PC-3 (cell line): ENCODE measurements around the gene TGM2. TPM values are rescaled to one million over a fixed set of nuclear protein-coding genes. Genes with fewer than 3 reads are reported as not detected.
A peak's percentile ranks its signal among the peaks of the same experiment; 100 is the strongest.

Source experiments
- ATAC-seq: fragments of 200-7000 bp; cut with Tn5 transposase; 2 replicates; pipeline ENCODE4 v1.9.1; 2020; ENCODE audit warnings: mild to moderate bottlenecking, moderate library complexity
- BruUV-seq: library from RNA; stranded (reverse); fragments of 400-500 nt; replicated peaks from 2 replicates; lab custom pipeline; 2021; lab: Mats Ljungman, UMichigan
- CTCF ChIA-PET: fragments of 300-600 bp; sonication (Branson Sonifier 250); formaldehyde crosslinking; loops from one replicate; lab custom pipeline; 2022; ENCODE audit warnings: antibody characterized with exemption; lab: Charles Lee
- POLR2A ChIA-PET: fragments of 300-600 bp; sonication (Branson Sonifier 250); formaldehyde crosslinking; loops from one replicate; lab custom pipeline; 2022; ENCODE audit warnings: antibody characterized with exemption; ENCODE audit not compliant: unreplicated experiment; lab: Charles Lee
- DNase-seq: peaks from one replicate; pipeline ENCODE4 v3.0.0-alpha.2; 2015
- H2AFZ ChIP-seq: fragments of 300-600 bp; sonication (generic); 2 replicates; pipeline ENCODE4 v1.6.0; 2016; ENCODE audit warnings: antibody characterized with exemption, low read length
- H3F3A ChIP-seq: fragments of 300-600 bp; sonication (generic); one replicate; pipeline ENCODE4 v1.6.0; 2017; ENCODE audit warnings: antibody characterized with exemption, low read length, control low read depth, mild to moderate bottlenecking; ENCODE audit not compliant: unreplicated experiment
- H3K27ac ChIP-seq: fragments of 300-600 bp; sonication (generic); 2 replicates; pipeline ENCODE4 v1.5.1; 2016; ENCODE audit warnings: mild to moderate bottlenecking, low read length
- H3K27me3 ChIP-seq: fragments of 300-600 bp; sonication (generic); 2 replicates; pipeline ENCODE4 v1.6.1; 2016; ENCODE audit warnings: low read length, mixed read lengths
- H3K36me3 ChIP-seq: fragments of 300-600 bp; sonication (generic); 2 replicates; pipeline ENCODE4 v1.6.1; 2016; ENCODE audit warnings: low read depth, mixed run types, low read length, mixed read lengths
- H3K4me1 ChIP-seq: fragments of 300-600 bp; sonication (generic); 2 replicates; pipeline ENCODE4 v1.5.1; 2016; ENCODE audit warnings: low read length; ENCODE audit not compliant: insufficient read depth
- H3K4me2 ChIP-seq: fragments of 300-600 bp; sonication (generic); 2 replicates; pipeline ENCODE4 v1.6.0; 2016; ENCODE audit warnings: low read length
- H3K4me3 ChIP-seq: fragments of 300-600 bp; sonication (generic); 2 replicates; pipeline ENCODE4 v1.5.1; 2016; ENCODE audit warnings: mild to moderate bottlenecking, low read length, mixed read lengths
- H3K79me2 ChIP-seq: fragments of 300-600 bp; sonication (generic); 2 replicates; pipeline ENCODE4 v1.6.1; 2017; ENCODE audit warnings: low read length, mixed read lengths
- H3K9ac ChIP-seq: fragments of 300-600 bp; sonication (generic); 2 replicates; pipeline ENCODE4 v1.6.0; 2016; ENCODE audit warnings: mild to moderate bottlenecking, low read length
- H3K9me2 ChIP-seq: fragments of 300-600 bp; sonication (generic); replicated peaks from 2 replicates; pipeline ENCODE4 v1.6.1; 2016; ENCODE audit warnings: mixed run types, low read length, mixed read lengths
- H3K9me3 ChIP-seq: fragments of 300-600 bp; sonication (generic); 2 replicates; pipeline ENCODE4 v1.6.1; 2016; ENCODE audit warnings: low read length, mixed read lengths
- H4K20me1 ChIP-seq: fragments of 300-600 bp; sonication (generic); 2 replicates; pipeline ENCODE4 v1.6.1; 2016; ENCODE audit warnings: low read length, mixed read lengths
- EZH2 ChIP-seq: fragments of 300-600 bp; sonication (generic); IDR thresholded peaks from one replicate; pipeline ENCODE4 v1.6.1; 2017; ENCODE audit warnings: antibody characterized with exemption, mild to moderate bottlenecking, low read length; ENCODE audit not compliant: unreplicated experiment
- EZH2phosphoT487 ChIP-seq: fragments of 300-600 bp; sonication (generic); IDR thresholded peaks from 2 replicates; pipeline ENCODE4 v1.6.1; 2018; ENCODE audit warnings: mild to moderate bottlenecking, antibody characterized with exemption, low read length, borderline replicate concordance
- intact Hi-C: fragments of 100-400 bp; cut with micrococcal nuclease; formaldehyde crosslinking; loops from 2 replicates; pipeline ENCODE4 v1.9.0; 2023
- total RNA-seq: library from RNA; depleted of rRNA; stranded (reverse); fragments of >200 nt; gene quantifications from 2 replicates; pipeline ENCODE4 v1.2.3, GENCODE V29; 2014
- TF ChIP-seq, protein P1 (sequence below): fragments of 300-600 bp; sonication (generic); conservative IDR thresholded peaks from 2 replicates; pipeline ENCODE4 v1.5.1; 2017; ENCODE audit warnings: antibody characterized with exemption, low read depth, mild to moderate bottlenecking, low read length

The TGM2 gene
- total RNA-seq, 1 experiment from 2014 or later, result 583 TPM

DNA sequence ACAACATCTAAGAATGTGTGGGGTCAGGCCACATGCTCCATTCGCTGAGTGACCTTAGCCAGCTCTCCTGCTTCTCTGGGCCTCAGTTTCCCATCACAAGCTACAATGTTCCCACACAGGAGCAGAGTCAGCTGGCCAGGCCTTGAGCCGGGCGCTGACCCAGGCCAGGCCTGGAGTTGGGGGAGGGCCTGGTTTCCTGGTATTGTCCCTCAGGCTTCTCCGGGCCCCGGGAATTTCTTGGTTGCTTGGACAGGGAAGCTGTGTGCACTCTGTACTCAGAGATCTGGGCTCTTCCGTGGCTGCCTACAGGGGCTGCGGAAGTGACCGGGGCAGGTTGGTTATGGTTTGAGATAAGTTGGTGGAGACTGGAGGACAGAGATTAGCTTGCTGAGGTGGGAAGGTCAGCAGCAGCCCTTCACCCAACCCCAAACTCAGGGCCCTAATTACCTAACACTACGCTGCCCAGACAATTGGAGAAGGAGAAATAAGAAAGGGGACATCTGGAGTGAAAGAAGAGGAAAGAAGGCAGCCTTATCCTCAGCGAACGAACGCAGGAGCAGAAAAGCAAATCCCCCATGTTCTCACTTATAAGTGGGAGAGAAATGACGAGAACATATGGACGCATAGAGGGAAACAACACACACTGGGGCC lies 6.2 kb downstream of the TGM2 start:
- intact Hi-C loops, result loop anchor here (5.0 kb wide), 1 partner anchor 42 kb away; no protein-coding TSS in a partner anchor
- Histone ChIP-seq H3K27me3 (no peaks in the 10 kb centered on the region), H3F3A (peaks cover 6% of the 10 kb centered on the region), H3K4me1 (peaks cover 39% of the 10 kb centered on the region), H3K9me3 (no peaks in the 10 kb centered on the region), H4K20me1 (no peaks in the 10 kb centered on the region), H3K9me2 (no peaks in the 10 kb centered on the region), H2AFZ (no peak overlapping the region), H3K4me2 (peak overlapping the region; percentile 9; the same call in 1 of the 2 replicates), H3K4me3 (no peak overlapping the region), H3K79me2 (peaks cover 40% of the 10 kb centered on the region), H3K9ac (no peak overlapping the region), H3K36me3 (peaks cover 70% of the 10 kb centered on the region), H3K27ac (no peak overlapping the region)
- ChIA-PET POLR2A (no interaction called here), CTCF (no interaction called here)
- BruUV-seq, result no TSS peak
- TF ChIP-seq, protein P1, sequence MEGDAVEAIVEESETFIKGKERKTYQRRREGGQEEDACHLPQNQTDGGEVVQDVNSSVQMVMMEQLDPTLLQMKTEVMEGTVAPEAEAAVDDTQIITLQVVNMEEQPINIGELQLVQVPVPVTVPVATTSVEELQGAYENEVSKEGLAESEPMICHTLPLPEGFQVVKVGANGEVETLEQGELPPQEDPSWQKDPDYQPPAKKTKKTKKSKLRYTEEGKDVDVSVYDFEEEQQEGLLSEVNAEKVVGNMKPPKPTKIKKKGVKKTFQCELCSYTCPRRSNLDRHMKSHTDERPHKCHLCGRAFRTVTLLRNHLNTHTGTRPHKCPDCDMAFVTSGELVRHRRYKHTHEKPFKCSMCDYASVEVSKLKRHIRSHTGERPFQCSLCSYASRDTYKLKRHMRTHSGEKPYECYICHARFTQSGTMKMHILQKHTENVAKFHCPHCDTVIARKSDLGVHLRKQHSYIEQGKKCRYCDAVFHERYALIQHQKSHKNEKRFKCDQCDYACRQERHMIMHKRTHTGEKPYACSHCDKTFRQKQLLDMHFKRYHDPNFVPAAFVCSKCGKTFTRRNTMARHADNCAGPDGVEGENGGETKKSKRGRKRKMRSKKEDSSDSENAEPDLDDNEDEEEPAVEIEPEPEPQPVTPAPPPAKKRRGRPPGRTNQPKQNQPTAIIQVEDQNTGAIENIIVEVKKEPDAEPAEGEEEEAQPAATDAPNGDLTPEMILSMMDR, result no peak
- no peak for TF ChIP-seq EZH2
- TF ChIP-seq EZH2phosphoT487, result no peak
- no peak for DNase-seq
- ATAC-seq, result no peak

- Histone ChIP-seq H3K4me3 (no peak overlapping the region), H2AFZ (no peak overlapping the region), H3K4me1 (peaks cover 39% of the 10 kb centered on the region), H3K36me3 (peaks cover 76% of the 10 kb centered on the region), H3K27ac (peak overlapping the region; percentile 52), H3K79me2 (peaks cover 31% of the 10 kb centered on the region), H4K20me1 (no peaks in the 10 kb centered on the region), H3K9ac (peak overlapping the region; percentile 7; the same call in 1 of the 2 replicates), H3K27me3 (no peaks in the 10 kb centered on the region), H3F3A (peaks cover 7% of the 10 kb centered on the region), H3K4me2 (no peak overlapping the region), H3K9me3 (no peaks in the 10 kb centered on the region), H3K9me2 (no peaks in the 10 kb centered on the region)
- CTCF ChIA-PET, result no interaction called here
- TF ChIP-seq EZH2, result no peak
- TF ChIP-seq EZH2phosphoT487, result no peak
- TF ChIP-seq, protein P1, result no peak
- no peak for DNase-seq
- no TSS peak for BruUV-seq
- ATAC-seq, result no peak
- POLR2A ChIA-PET, result no interaction called here
- intact Hi-C loops, result loop anchor here (5.0 kb wide), 1 partner anchor 41 kb away; no protein-coding TSS in a partner anchor
These were observed 7.2 kb downstream of the TGM2 start for GRCh38 chr20:38157635-38158495.
